ENCODE results near the gene CRELD2. TPM values are rescaled to one million over a fixed set of nuclear protein-coding genes. Genes with fewer than 3 reads are reported as not detected.

Gene CRELD2
- total and polyA plus RNA-seq, 2 of the 13 experiments (the other 11 are each of a cell fraction or from before 2014, with no cell fraction given): 17.2 to 44.7 TPM

DNA sequence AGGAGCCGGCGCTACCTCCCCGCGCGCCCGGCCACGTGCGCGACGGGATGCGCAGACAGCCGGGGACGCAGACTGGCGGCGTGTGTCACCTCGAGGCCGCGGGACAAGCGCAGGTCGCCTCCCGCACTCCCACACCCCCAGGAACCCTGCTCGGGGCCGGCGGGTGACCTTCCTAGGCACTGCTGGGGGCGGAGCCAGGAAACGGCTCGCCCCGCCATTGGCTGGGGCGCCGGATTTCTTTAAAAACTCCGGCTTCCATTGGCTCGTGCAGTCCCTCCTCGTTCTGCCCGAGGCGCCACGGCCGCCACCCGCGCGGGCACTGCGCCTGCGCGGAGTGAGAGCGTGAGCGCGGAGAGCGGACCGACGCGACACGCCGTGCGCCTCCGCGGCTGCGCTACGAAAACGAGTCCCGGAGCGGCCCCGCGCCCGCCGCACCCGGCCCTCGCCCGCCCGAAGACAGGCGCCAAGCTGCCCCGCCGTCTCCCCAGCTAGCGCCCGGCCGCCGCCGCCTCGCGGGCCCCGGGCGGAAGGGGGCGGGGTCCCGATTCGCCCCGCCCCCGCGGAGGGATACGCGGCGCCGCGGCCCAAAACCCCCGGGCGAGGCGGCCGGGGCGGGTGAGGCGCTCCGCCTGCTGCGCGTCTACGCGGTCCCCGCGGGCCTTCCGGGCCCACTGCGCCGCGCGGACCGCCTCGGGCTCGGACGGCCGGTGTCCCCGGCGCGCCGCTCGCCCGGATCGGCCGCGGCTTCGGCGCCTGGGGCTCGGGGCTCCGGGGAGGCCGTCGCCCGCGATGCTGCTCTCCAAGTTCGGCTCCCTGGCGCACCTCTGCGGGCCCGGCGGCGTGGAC is 41.9 kb downstream of the CRELD2 start, which contains the start of gene PIM3 (continued):
- TF ChIP-seq, protein P1, sequence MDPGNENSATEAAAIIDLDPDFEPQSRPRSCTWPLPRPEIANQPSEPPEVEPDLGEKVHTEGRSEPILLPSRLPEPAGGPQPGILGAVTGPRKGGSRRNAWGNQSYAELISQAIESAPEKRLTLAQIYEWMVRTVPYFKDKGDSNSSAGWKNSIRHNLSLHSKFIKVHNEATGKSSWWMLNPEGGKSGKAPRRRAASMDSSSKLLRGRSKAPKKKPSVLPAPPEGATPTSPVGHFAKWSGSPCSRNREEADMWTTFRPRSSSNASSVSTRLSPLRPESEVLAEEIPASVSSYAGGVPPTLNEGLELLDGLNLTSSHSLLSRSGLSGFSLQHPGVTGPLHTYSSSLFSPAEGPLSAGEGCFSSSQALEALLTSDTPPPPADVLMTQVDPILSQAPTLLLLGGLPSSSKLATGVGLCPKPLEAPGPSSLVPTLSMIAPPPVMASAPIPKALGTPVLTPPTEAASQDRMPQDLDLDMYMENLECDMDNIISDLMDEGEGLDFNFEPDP (CRISPR knock-in tag; conservative IDR thresholded peaks at IDR 0.05): no peak
- TF ChIP-seq CBX1 (IDR thresholded peaks at IDR 0.05; ENCODE audit: low read depth) (peak; percentile 5), ASH2L (IDR thresholded peaks at IDR 0.05; ENCODE audit: insufficient read length, low read depth, low read length) (peak; percentile 16), SMAD1 (CRISPR knock-in tag; IDR thresholded peaks at IDR 0.05; ENCODE audit: borderline replicate concordance, low read depth) (no peak), HHEX (CRISPR knock-in tag; IDR thresholded peaks at IDR 0.05) (no peak), RBM39 (IDR thresholded peaks at IDR 0.05; ENCODE audit: low read depth, low read length, poor library complexity, severe bottlenecking) (no peak), TARDBP (CRISPR knock-in tag; IDR thresholded peaks at IDR 0.05) (no peak), GLI4 (CRISPR knock-in tag; IDR thresholded peaks at IDR 0.05; ENCODE audit: borderline replicate concordance) (no peak), DNMT3B (CRISPR knock-in tag; conservative IDR thresholded peaks at IDR 0.05) (no peak), ZNF670 (CRISPR knock-in tag; IDR thresholded peaks at IDR 0.05; ENCODE audit: borderline replicate concordance) (no peak; the same call in 1 of the 2 replicates)
- TF ChIP-seq, protein P2, sequence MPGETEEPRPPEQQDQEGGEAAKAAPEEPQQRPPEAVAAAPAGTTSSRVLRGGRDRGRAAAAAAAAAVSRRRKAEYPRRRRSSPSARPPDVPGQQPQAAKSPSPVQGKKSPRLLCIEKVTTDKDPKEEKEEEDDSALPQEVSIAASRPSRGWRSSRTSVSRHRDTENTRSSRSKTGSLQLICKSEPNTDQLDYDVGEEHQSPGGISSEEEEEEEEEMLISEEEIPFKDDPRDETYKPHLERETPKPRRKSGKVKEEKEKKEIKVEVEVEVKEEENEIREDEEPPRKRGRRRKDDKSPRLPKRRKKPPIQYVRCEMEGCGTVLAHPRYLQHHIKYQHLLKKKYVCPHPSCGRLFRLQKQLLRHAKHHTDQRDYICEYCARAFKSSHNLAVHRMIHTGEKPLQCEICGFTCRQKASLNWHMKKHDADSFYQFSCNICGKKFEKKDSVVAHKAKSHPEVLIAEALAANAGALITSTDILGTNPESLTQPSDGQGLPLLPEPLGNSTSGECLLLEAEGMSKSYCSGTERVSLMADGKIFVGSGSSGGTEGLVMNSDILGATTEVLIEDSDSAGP (CRISPR knock-in tag; IDR thresholded peaks at IDR 0.05; ENCODE audit: borderline replicate concordance): no peak; the same call in 1 of the 2 replicates
- TF ChIP-seq, protein P3, sequence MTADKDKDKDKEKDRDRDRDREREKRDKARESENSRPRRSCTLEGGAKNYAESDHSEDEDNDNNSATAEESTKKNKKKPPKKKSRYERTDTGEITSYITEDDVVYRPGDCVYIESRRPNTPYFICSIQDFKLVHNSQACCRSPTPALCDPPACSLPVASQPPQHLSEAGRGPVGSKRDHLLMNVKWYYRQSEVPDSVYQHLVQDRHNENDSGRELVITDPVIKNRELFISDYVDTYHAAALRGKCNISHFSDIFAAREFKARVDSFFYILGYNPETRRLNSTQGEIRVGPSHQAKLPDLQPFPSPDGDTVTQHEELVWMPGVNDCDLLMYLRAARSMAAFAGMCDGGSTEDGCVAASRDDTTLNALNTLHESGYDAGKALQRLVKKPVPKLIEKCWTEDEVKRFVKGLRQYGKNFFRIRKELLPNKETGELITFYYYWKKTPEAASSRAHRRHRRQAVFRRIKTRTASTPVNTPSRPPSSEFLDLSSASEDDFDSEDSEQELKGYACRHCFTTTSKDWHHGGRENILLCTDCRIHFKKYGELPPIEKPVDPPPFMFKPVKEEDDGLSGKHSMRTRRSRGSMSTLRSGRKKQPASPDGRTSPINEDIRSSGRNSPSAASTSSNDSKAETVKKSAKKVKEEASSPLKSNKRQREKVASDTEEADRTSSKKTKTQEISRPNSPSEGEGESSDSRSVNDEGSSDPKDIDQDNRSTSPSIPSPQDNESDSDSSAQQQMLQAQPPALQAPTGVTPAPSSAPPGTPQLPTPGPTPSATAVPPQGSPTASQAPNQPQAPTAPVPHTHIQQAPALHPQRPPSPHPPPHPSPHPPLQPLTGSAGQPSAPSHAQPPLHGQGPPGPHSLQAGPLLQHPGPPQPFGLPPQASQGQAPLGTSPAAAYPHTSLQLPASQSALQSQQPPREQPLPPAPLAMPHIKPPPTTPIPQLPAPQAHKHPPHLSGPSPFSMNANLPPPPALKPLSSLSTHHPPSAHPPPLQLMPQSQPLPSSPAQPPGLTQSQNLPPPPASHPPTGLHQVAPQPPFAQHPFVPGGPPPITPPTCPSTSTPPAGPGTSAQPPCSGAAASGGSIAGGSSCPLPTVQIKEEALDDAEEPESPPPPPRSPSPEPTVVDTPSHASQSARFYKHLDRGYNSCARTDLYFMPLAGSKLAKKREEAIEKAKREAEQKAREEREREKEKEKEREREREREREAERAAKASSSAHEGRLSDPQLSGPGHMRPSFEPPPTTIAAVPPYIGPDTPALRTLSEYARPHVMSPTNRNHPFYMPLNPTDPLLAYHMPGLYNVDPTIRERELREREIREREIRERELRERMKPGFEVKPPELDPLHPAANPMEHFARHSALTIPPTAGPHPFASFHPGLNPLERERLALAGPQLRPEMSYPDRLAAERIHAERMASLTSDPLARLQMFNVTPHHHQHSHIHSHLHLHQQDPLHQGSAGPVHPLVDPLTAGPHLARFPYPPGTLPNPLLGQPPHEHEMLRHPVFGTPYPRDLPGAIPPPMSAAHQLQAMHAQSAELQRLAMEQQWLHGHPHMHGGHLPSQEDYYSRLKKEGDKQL (CRISPR knock-in tag; IDR thresholded peaks at IDR 0.05; ENCODE audit: low read depth): 0 out of 2 replicates have a peak, but pooled peaks have one; percentile 21
- TF ChIP-seq, protein P4, sequence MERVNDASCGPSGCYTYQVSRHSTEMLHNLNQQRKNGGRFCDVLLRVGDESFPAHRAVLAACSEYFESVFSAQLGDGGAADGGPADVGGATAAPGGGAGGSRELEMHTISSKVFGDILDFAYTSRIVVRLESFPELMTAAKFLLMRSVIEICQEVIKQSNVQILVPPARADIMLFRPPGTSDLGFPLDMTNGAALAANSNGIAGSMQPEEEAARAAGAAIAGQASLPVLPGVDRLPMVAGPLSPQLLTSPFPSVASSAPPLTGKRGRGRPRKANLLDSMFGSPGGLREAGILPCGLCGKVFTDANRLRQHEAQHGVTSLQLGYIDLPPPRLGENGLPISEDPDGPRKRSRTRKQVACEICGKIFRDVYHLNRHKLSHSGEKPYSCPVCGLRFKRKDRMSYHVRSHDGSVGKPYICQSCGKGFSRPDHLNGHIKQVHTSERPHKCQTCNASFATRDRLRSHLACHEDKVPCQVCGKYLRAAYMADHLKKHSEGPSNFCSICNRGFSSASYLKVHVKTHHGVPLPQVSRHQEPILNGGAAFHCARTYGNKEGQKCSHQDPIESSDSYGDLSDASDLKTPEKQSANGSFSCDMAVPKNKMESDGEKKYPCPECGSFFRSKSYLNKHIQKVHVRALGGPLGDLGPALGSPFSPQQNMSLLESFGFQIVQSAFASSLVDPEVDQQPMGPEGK (CRISPR knock-in tag; IDR thresholded peaks at IDR 0.05): peak; percentile 88

All from HepG2 (cell line).